Measurements from ENCODE around the gene ACSF3. TPM values are rescaled to one million over a fixed set of nuclear protein-coding genes. Genes with fewer than 3 reads are reported as not detected.

ACSF3 gene
- total RNA-seq, 1 donor from 2014 or later: 41.6 TPM

- no peak for DNase-seq
- no peak overlapping the region for H3K27ac Mint-ChIP-seq
- no peaks in the 10 kb centered on the region for H3K4me1 Mint-ChIP-seq
- no peak overlapping the region for H3K4me3 Mint-ChIP-seq
- H3K27me3 Mint-ChIP-seq: no peaks in the 10 kb centered on the region
- peaks cover 20% of the 10 kb centered on the region for H3K36me3 Mint-ChIP-seq (ENCODE audit: low read depth)
- H3K9me3 Mint-ChIP-seq: no peaks in the 10 kb centered on the region
- intact Hi-C loops (cut with micrococcal nuclease): no loop called here
Measured at GRCh38 chr16:89135166-89135565, 41.5 kb downstream of the ACSF3 start.

- no peaks in the 10 kb centered on the region for H3K27me3 Mint-ChIP-seq
- H3K36me3 Mint-ChIP-seq (ENCODE audit: low read depth): peaks cover 17% of the 10 kb centered on the region
Measured at GRCh38 chr16:89135971-89136765, 42.5 kb downstream of the ACSF3 start.

GRCh38 chr16:89136931-89137330, 43.3 kb downstream of the ACSF3 start:
- Mint-ChIP-seq H3K4me3 (no peak overlapping the region), H3K9me3 (no peaks in the 10 kb centered on the region), H3K4me1 (no peaks in the 10 kb centered on the region), H3K36me3 (ENCODE audit: low read depth) (peaks cover 14% of the 10 kb centered on the region), H3K27me3 (no peaks in the 10 kb centered on the region), H3K27ac (no peak overlapping the region)
- no peak for DNase-seq
- intact Hi-C loops (cut with micrococcal nuclease): no loop called here

More at GRCh38 chr16:89135971-89136765, 42.5 kb downstream of the ACSF3 start:
- no peak for DNase-seq
- H3K4me1 Mint-ChIP-seq: no peaks in the 10 kb centered on the region
- H3K4me3 Mint-ChIP-seq: no peak overlapping the region
- intact Hi-C loops (cut with micrococcal nuclease): no loop called here
- H3K27ac Mint-ChIP-seq: no peak overlapping the region
- H3K9me3 Mint-ChIP-seq: no peaks in the 10 kb centered on the region

- no peaks in the 10 kb centered on the region for H3K9me3 Mint-ChIP-seq
- no peak overlapping the region for H3K27ac Mint-ChIP-seq
- H3K4me3 Mint-ChIP-seq: no peak overlapping the region
- H3K27me3 Mint-ChIP-seq: no peaks in the 10 kb centered on the region
- DNase-seq: no peak
- no peaks in the 10 kb centered on the region for H3K4me1 Mint-ChIP-seq
- intact Hi-C loops (cut with micrococcal nuclease): no loop called here
- peaks cover 15% of the 10 kb centered on the region for H3K36me3 Mint-ChIP-seq (ENCODE audit: low read depth)
Measured at GRCh38 chr16:89137666-89138512, 44.2 kb downstream of the ACSF3 start.

GRCh38 chr16:89138513-89138795, 44.8 kb downstream of the ACSF3 start:
- H3K27ac Mint-ChIP-seq: no peak overlapping the region
- intact Hi-C loops (cut with micrococcal nuclease): no loop called here
- H3K27me3 Mint-ChIP-seq: no peaks in the 10 kb centered on the region
- DNase-seq: no peak
- H3K36me3 Mint-ChIP-seq (ENCODE audit: low read depth): peaks cover 15% of the 10 kb centered on the region
- H3K9me3 Mint-ChIP-seq: no peaks in the 10 kb centered on the region
- no peak overlapping the region for H3K4me3 Mint-ChIP-seq
- H3K4me1 Mint-ChIP-seq: no peaks in the 10 kb centered on the region

- Mint-ChIP-seq H3K36me3 (ENCODE audit: low read depth) (peaks cover 15% of the 10 kb centered on the region), H3K4me3 (no peak overlapping the region), H3K9me3 (no peaks in the 10 kb centered on the region), H3K27ac (no peak overlapping the region), H3K27me3 (no peaks in the 10 kb centered on the region), H3K4me1 (no peaks in the 10 kb centered on the region)
- no peak for DNase-seq
- intact Hi-C loops (cut with micrococcal nuclease): no loop called here
Measured at GRCh38 chr16:89138843-89139520, 45.3 kb downstream of the ACSF3 start.

- no peak overlapping the region for H3K27ac Mint-ChIP-seq
- H3K36me3 Mint-ChIP-seq (ENCODE audit: low read depth): peaks cover 9% of the 10 kb centered on the region
- no peaks in the 10 kb centered on the region for H3K27me3 Mint-ChIP-seq
- no peak overlapping the region for H3K4me3 Mint-ChIP-seq
- H3K9me3 Mint-ChIP-seq: no peaks in the 10 kb centered on the region
- no peak for DNase-seq
- H3K4me1 Mint-ChIP-seq: no peaks in the 10 kb centered on the region
- intact Hi-C loops (cut with micrococcal nuclease): no loop called here
Measured at GRCh38 chr16:89139907-89140361, 46.3 kb downstream of the ACSF3 start.

- H3K27me3 Mint-ChIP-seq: no peaks in the 10 kb centered on the region
- H3K4me1 Mint-ChIP-seq: no peaks in the 10 kb centered on the region
- no peak overlapping the region for H3K4me3 Mint-ChIP-seq
- H3K27ac Mint-ChIP-seq: no peak overlapping the region
- DNase-seq: no peak
- no peaks in the 10 kb centered on the region for H3K9me3 Mint-ChIP-seq
- intact Hi-C loops (cut with micrococcal nuclease): no loop called here
- H3K36me3 Mint-ChIP-seq (ENCODE audit: low read depth): peaks cover 9% of the 10 kb centered on the region
Measured at GRCh38 chr16:89140401-89140800, 46.7 kb downstream of the ACSF3 start.

- no peaks in the 10 kb centered on the region for H3K4me1 Mint-ChIP-seq
Measured at GRCh38 chr16:89140981-89141883, 47.6 kb downstream of the ACSF3 start.

GRCh38 chr16:89141884-89142267, 48.2 kb downstream of the ACSF3 start:
- Mint-ChIP-seq H3K27ac (no peak overlapping the region), H3K4me3 (no peak overlapping the region), H3K27me3 (no peaks in the 10 kb centered on the region), H3K9me3 (no peaks in the 10 kb centered on the region), H3K4me1 (no peaks in the 10 kb centered on the region), H3K36me3 (ENCODE audit: low read depth) (peaks cover 15% of the 10 kb centered on the region)
- DNase-seq: no peak
- intact Hi-C loops (cut with micrococcal nuclease): no loop called here

More at GRCh38 chr16:89140981-89141883, 47.6 kb downstream of the ACSF3 start:
- Mint-ChIP-seq H3K27ac (no peak overlapping the region), H3K4me3 (no peak overlapping the region), H3K27me3 (no peaks in the 10 kb centered on the region), H3K36me3 (ENCODE audit: low read depth) (peaks cover 10% of the 10 kb centered on the region), H3K9me3 (no peaks in the 10 kb centered on the region)
- DNase-seq: no peak
- intact Hi-C loops (cut with micrococcal nuclease): no loop called here

- no peaks in the 10 kb centered on the region for H3K4me1 Mint-ChIP-seq
- no peaks in the 10 kb centered on the region for H3K27me3 Mint-ChIP-seq
- no peak for DNase-seq
- H3K27ac Mint-ChIP-seq: no peak overlapping the region
- peaks cover 19% of the 10 kb centered on the region for H3K36me3 Mint-ChIP-seq (ENCODE audit: low read depth)
- intact Hi-C loops (cut with micrococcal nuclease): no loop called here
- no peak overlapping the region for H3K4me3 Mint-ChIP-seq
- H3K9me3 Mint-ChIP-seq: no peaks in the 10 kb centered on the region
Measured at GRCh38 chr16:89142474-89143195, 49.0 kb downstream of the ACSF3 start.

- H3K27ac Mint-ChIP-seq: no peak overlapping the region
- no peaks in the 10 kb centered on the region for H3K4me1 Mint-ChIP-seq
- H3K36me3 Mint-ChIP-seq (ENCODE audit: low read depth): peaks cover 21% of the 10 kb centered on the region
- no peak overlapping the region for H3K4me3 Mint-ChIP-seq
- intact Hi-C loops (cut with micrococcal nuclease): no loop called here
- no peaks in the 10 kb centered on the region for H3K9me3 Mint-ChIP-seq
- no peak for DNase-seq
- H3K27me3 Mint-ChIP-seq: no peaks in the 10 kb centered on the region
Measured at GRCh38 chr16:89143201-89143741, 49.6 kb downstream of the ACSF3 start.
